ENCODE data around the gene DMAC1.

Gene DMAC1

GRCh38 chr9:7813030-7813429 lies 13.5 kb upstream of the DMAC1 start:
- no peak for DNase-seq
- TF ChIP-seq CTCF (IDR thresholded peaks at IDR 0.05; ENCODE audit: low read depth, low read length): no peak
- no peak overlapping the region for H3K4me3 ChIP-seq (ENCODE audit: low read depth, low read length)
- no peak overlapping the region for H3K27ac ChIP-seq
- no peaks in the 10 kb centered on the region for H3K36me3 ChIP-seq
- H3K27me3 ChIP-seq (ENCODE audit: insufficient read depth, low read depth, severe bottlenecking): no peaks in the 10 kb centered on the region
- no peaks in the 10 kb centered on the region for H3K9me3 ChIP-seq (ENCODE audit: severe bottlenecking)

GRCh38 chr9:7811677-7812076 lies 12.1 kb upstream of the DMAC1 start:
- Histone ChIP-seq H3K4me3 (ENCODE audit: low read depth, low read length) (no peak overlapping the region), H3K9me3 (ENCODE audit: severe bottlenecking) (no peaks in the 10 kb centered on the region), H3K27ac (no peak overlapping the region), H3K27me3 (ENCODE audit: insufficient read depth, low read depth, severe bottlenecking) (no peaks in the 10 kb centered on the region), H3K36me3 (no peaks in the 10 kb centered on the region)
- no peak for TF ChIP-seq CTCF (IDR thresholded peaks at IDR 0.05; ENCODE audit: low read depth, low read length)
- no peak for DNase-seq

- no peak for TF ChIP-seq CTCF (IDR thresholded peaks at IDR 0.05; ENCODE audit: low read depth, low read length)
- Histone ChIP-seq H3K27me3 (ENCODE audit: insufficient read depth, low read depth, severe bottlenecking) (no peaks in the 10 kb centered on the region), H3K9me3 (ENCODE audit: severe bottlenecking) (no peaks in the 10 kb centered on the region), H3K36me3 (no peaks in the 10 kb centered on the region; the same call in 1 of the 2 replicates), H3K4me3 (ENCODE audit: low read depth, low read length) (no peak overlapping the region), H3K27ac (no peak overlapping the region)
- DNase-seq: no peak
Observed at GRCh38 chr9:7802666-7803065, 3.1 kb upstream of the DMAC1 start.

GRCh38 chr9:7799944-7800285 lies 337 bp upstream of the DMAC1 start:
- DNase-seq: no peak
- Histone ChIP-seq H3K27ac (0 out of 2 replicates have a peak overlapping the region, but pooled peaks have one; percentile 30), H3K27me3 (ENCODE audit: insufficient read depth, low read depth, severe bottlenecking) (no peaks in the 10 kb centered on the region), H3K36me3 (peaks cover 7% of the 10 kb centered on the region; the same call in 1 of the 2 replicates), H3K9me3 (ENCODE audit: severe bottlenecking) (no peaks in the 10 kb centered on the region), H3K4me3 (ENCODE audit: low read depth, low read length) (peak overlapping the region; percentile 93)
- no peak for TF ChIP-seq CTCF (IDR thresholded peaks at IDR 0.05; ENCODE audit: low read depth, low read length)

GRCh38 chr9:7794196-7794595 lies 5.4 kb downstream of the DMAC1 start:
- H3K27ac ChIP-seq: no peak overlapping the region
- no peaks in the 10 kb centered on the region for H3K27me3 ChIP-seq (ENCODE audit: insufficient read depth, low read depth, severe bottlenecking)
- H3K4me3 ChIP-seq (ENCODE audit: low read depth, low read length): no peak overlapping the region
- no peak for DNase-seq
- peaks cover 10% of the 10 kb centered on the region for H3K36me3 ChIP-seq
- no peaks in the 10 kb centered on the region for H3K9me3 ChIP-seq (ENCODE audit: severe bottlenecking)
- TF ChIP-seq CTCF (IDR thresholded peaks at IDR 0.05; ENCODE audit: low read depth, low read length): no peak

- no peaks in the 10 kb centered on the region for H3K27me3 ChIP-seq (ENCODE audit: insufficient read depth, low read depth, severe bottlenecking)
- no peak for DNase-seq
- H3K36me3 ChIP-seq: peaks cover 10% of the 10 kb centered on the region
- H3K27ac ChIP-seq: no peak overlapping the region
- H3K9me3 ChIP-seq (ENCODE audit: severe bottlenecking): no peaks in the 10 kb centered on the region
- H3K4me3 ChIP-seq (ENCODE audit: low read depth, low read length): no peak overlapping the region
- TF ChIP-seq CTCF (IDR thresholded peaks at IDR 0.05; ENCODE audit: low read depth, low read length): no peak
Observed at GRCh38 chr9:7791394-7791793, 8.2 kb downstream of the DMAC1 start.

Data from WERI-Rb-1 (cell line).